Measurements from ENCODE around the gene LNP1. TPM values are rescaled to one million over a fixed set of nuclear protein-coding genes. Genes with fewer than 3 reads are reported as not detected.

The LNP1 gene
- total RNA-seq, 6 donors from 2014 or later = 1.4 to 5.2 (median 2.1) TPM

DNA sequence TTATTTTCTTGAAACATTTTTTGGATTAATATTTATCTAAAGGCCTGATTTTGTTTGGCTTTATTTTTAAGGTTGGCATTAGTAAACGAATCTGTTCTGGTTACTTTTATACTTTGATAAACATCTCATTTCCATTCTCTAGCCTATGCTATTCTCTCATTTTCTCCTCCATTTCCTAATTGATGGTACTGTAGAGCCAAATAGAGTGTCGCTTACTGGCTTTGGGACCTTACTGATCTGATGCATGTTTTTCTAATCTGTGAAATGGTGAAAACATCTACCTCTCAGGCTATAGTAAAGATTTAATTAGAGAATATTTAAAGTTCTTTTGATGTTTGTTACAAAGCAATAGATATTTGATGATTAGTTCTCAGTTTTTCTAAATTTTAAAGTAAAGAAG, 1.6 kb downstream of the LNP1 start:
- H3K4me3 ChIP-seq = peak overlapping the region in 3 of 4 donors; percentile 81 to 84 (median 83)
- H3K36me3 ChIP-seq = no peaks in the 10 kb centered on the region
- H3K9me3 ChIP-seq = peaks cover 0 to 5% (median 0%) of the 10 kb centered on the region in 4 donors
- no peaks in the 10 kb centered on the region for H3K27me3 ChIP-seq
- no peak for DNase-seq
- TF ChIP-seq, protein P1, sequence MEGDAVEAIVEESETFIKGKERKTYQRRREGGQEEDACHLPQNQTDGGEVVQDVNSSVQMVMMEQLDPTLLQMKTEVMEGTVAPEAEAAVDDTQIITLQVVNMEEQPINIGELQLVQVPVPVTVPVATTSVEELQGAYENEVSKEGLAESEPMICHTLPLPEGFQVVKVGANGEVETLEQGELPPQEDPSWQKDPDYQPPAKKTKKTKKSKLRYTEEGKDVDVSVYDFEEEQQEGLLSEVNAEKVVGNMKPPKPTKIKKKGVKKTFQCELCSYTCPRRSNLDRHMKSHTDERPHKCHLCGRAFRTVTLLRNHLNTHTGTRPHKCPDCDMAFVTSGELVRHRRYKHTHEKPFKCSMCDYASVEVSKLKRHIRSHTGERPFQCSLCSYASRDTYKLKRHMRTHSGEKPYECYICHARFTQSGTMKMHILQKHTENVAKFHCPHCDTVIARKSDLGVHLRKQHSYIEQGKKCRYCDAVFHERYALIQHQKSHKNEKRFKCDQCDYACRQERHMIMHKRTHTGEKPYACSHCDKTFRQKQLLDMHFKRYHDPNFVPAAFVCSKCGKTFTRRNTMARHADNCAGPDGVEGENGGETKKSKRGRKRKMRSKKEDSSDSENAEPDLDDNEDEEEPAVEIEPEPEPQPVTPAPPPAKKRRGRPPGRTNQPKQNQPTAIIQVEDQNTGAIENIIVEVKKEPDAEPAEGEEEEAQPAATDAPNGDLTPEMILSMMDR (IDR thresholded peaks at IDR 0.05) = no peak
- TF ChIP-seq EP300 (IDR thresholded peaks at IDR 0.05) (no peak), POLR2AphosphoS5 (IDR thresholded peaks at IDR 0.05) (no peak), POLR2A (IDR thresholded peaks at IDR 0.05) (no peak)
- 57 to 59% methylated on average over 2 of the region's 2 CpGs for WGBS, 2 donors
- no peak for ATAC-seq (ENCODE audit: low FRiP score in 2 of 2)
- H3K4me1 ChIP-seq = peaks cover 25 to 35% (median 30%) of the 10 kb centered on the region in 4 donors
- H3K27ac ChIP-seq = no peak overlapping the region

DNA sequence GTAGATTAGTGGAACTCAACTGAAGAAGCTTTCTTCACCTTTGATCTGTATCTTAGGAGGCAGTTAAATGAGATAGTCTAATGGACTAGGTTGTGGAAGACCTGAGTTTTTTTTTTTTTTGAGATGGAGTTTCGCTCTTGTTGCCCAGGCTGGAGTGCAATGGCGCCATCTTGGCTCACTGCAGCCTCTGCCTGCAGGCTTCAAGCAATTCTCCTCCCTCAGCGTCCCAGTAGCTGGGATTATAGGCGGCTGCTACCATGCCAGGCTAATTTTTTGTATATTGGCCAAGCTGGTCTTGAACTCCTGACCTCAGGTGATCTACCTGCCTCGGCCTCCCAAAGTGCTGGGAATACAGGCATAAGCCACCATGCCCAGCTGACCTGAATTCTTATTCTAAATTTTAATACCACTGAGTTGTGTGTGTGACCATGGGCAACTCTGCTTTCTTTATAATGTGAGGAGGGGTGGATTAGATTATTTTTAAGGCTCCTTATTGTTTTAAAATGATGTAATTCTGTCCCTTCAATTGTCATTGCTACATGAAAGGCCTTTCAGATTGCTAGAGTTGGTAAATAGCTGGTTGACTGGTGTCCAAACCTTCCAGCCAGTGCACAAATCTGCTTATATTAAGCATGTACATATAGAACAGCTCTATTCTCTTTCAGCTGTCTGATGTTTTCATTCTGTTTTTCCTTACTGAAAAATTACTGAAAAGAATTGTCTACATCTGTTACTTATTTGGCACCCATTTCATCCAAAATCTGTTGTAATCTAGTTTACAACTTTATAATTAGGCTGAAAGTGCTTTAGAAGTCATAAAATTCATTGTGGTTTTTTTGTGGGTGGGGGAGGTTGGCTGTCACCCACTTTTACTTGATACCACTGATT, 2.3 kb downstream of the LNP1 start:
- TF ChIP-seq POLR2A (IDR thresholded peaks at IDR 0.05) (no peak), EP300 (IDR thresholded peaks at IDR 0.05) (no peak), POLR2AphosphoS5 (IDR thresholded peaks at IDR 0.05) (no peak)
- TF ChIP-seq, protein P1 (IDR thresholded peaks at IDR 0.05) = no peak
- ATAC-seq (ENCODE audit: low FRiP score in 2 of 2) (no peak), DNase-seq (no peak)
- H3K4me3 ChIP-seq = peak overlapping the region in 2 of 4 donors; percentile 81 to 84
- H3K36me3 ChIP-seq = no peaks in the 10 kb centered on the region
- peaks cover 0 to 5% (median 0%) of the 10 kb centered on the region in 4 donors for H3K9me3 ChIP-seq
- peaks cover 25 to 33% (median 27%) of the 10 kb centered on the region in 4 donors for H3K4me1 ChIP-seq
- H3K27ac ChIP-seq = no peak overlapping the region
- 60 to 76% methylated on average over 5 of the region's 5 CpGs for WGBS, 2 donors
- no peaks in the 10 kb centered on the region for H3K27me3 ChIP-seq

DNA sequence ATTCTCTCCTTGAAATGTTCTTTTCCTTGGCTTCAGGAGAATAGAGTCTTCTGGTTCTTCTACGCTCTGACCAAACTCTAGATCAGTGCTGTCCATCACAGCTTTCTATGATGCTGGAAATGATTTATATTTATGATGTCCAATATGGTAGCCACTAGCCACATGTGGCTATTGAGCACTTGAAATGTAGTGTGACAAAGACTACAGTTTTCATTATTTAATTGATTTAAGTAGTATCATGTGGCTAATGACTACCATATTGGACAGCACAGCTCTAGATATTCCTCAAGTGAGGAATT, 2.9 kb downstream of the LNP1 start:
- H3K36me3 ChIP-seq = no peaks in the 10 kb centered on the region
- no peak for ATAC-seq (ENCODE audit: low FRiP score in 2 of 2)
- WGBS, 2 donors = 94 to 96% methylated on average over 1 of the region's 1 CpG
- H3K27me3 ChIP-seq = no peaks in the 10 kb centered on the region
- H3K27ac ChIP-seq = no peak overlapping the region
- H3K9me3 ChIP-seq = peaks cover 0 to 5% (median 0%) of the 10 kb centered on the region in 4 donors
- no peak for TF ChIP-seq EP300 (IDR thresholded peaks at IDR 0.05)
- TF ChIP-seq, protein P1 (IDR thresholded peaks at IDR 0.05) = no peak
- no peak for TF ChIP-seq POLR2A (IDR thresholded peaks at IDR 0.05)
- no peak for TF ChIP-seq POLR2AphosphoS5 (IDR thresholded peaks at IDR 0.05)
- DNase-seq = no peak
- no peak overlapping the region for H3K4me3 ChIP-seq
- peaks cover 20 to 27% (median 21%) of the 10 kb centered on the region in 4 donors for H3K4me1 ChIP-seq

DNA sequence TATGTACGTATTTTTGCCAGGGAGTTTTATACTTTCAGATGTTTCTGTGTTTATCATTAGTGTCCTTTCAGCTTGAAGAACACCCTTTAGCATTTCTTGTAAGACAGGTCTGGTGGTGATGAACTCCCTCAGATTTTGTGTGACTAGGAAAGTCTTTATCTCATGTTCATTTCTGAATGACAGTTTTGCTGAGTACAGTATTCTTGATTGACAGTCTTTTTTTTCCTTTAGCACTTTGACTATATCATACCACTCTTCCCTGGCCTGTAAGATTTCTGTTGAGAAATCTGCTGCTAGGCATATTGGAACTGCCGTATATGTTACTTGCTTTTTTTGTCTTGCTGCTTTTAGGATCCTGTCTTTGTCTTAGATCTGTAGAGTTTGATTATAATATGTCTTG, 5.8 kb downstream of the LNP1 start:
- Histone ChIP-seq H3K4me3 (no peak overlapping the region), H3K9me3 (peaks cover 0 to 5% (median 0%) of the 10 kb centered on the region in 4 donors), H3K4me1 (peaks cover 6 to 15% (median 9%) of the 10 kb centered on the region in 4 donors), H3K27ac (no peak overlapping the region), H3K36me3 (no peaks in the 10 kb centered on the region), H3K27me3 (no peaks in the 10 kb centered on the region)
- WGBS, 2 donors = 71 to 100% methylated on average over 2 of the region's 2 CpGs
- TF ChIP-seq POLR2AphosphoS5 (IDR thresholded peaks at IDR 0.05) = no peak
- TF ChIP-seq, protein P1 (IDR thresholded peaks at IDR 0.05) = no peak
- no peak for TF ChIP-seq POLR2A (IDR thresholded peaks at IDR 0.05)
- no peak for TF ChIP-seq EP300 (IDR thresholded peaks at IDR 0.05)
- DNase-seq (no peak), ATAC-seq (ENCODE audit: low FRiP score in 2 of 2) (no peak)
